ENCODE data around the gene OSMR.

DNA sequence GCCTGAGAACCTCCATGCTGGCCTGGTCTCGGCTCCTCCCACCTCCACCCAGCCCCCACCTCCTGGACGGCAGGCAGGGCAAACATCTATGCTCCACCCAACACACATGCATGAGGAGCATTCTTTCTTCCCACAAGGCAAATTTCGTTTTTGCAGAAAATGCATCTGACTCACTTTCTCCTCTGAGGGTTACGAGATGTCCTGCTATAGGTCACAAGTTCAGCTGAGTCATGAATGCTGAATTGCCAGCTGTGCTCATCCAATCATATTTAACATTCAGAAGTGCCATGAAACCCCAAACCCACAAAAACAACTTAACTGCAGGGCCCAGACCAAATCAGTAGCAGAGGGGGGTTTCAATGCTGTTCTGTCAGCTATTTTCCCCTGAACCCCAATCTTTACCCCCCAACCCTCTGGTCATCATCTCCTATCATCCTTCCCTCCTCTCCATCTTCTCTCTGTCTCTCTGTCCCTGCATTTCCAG is 39.0 kb upstream of the OSMR start:
- TF ChIP-seq, protein P1, sequence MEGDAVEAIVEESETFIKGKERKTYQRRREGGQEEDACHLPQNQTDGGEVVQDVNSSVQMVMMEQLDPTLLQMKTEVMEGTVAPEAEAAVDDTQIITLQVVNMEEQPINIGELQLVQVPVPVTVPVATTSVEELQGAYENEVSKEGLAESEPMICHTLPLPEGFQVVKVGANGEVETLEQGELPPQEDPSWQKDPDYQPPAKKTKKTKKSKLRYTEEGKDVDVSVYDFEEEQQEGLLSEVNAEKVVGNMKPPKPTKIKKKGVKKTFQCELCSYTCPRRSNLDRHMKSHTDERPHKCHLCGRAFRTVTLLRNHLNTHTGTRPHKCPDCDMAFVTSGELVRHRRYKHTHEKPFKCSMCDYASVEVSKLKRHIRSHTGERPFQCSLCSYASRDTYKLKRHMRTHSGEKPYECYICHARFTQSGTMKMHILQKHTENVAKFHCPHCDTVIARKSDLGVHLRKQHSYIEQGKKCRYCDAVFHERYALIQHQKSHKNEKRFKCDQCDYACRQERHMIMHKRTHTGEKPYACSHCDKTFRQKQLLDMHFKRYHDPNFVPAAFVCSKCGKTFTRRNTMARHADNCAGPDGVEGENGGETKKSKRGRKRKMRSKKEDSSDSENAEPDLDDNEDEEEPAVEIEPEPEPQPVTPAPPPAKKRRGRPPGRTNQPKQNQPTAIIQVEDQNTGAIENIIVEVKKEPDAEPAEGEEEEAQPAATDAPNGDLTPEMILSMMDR (IDR thresholded peaks at IDR 0.05; ENCODE audit: low read depth, low read length, poor library complexity, severe bottlenecking), result no peak
- no peak for TF ChIP-seq EZH2phosphoT487 (IDR thresholded peaks at IDR 0.05; ENCODE audit: borderline replicate concordance, low read length)
